K562 (cell line): ENCODE measurements around the gene NTRK3. TPM values are rescaled to one million over a fixed set of nuclear protein-coding genes. Genes with fewer than 3 reads are reported as not detected.

ENCODE experiments used
- ATAC-seq: fragments of 200-7000 bp; cut with Tn5 transposase; 3 replicates; pipeline ENCODE4 v1.9.1; 2020; ENCODE audit warnings: moderate library complexity
- BruUV-seq: library from RNA; stranded (reverse); fragments of 400-500 nt; replicated peaks from 2 replicates; lab custom pipeline; 2021; lab: Mats Ljungman, UMichigan
- CTCF ChIA-PET: fragments of 300-600 bp; formaldehyde crosslinking; extraction: SDS; loops from one replicate; lab custom pipeline; 2021; ENCODE audit warnings: low intra/inter-chr PET ratio; lab: Yijun Ruan, JAX
- POLR2A ChIA-PET: fragments of 300-600, 350-650 bp; sonication (Branson Sonifier 250); formaldehyde crosslinking; extraction: SDS; loops from one replicate; lab custom pipeline; 2021; ENCODE audit warnings: antibody characterized with exemption, inconsistent platforms; lab: Yijun Ruan, JAX
- DNase-seq, 4 experiments: peaks; one replicate each; pipeline versions ENCODE4 v3.0.0 to v3.0.0-alpha.2; 2011 to 2018; ENCODE audit warnings: low spot score in 3 of 4, mixed read lengths in 3 of 4; ENCODE audit errors: extremely low read depth in 1 of 4
- FAIRE-seq: peaks from 2 replicates; lab custom pipeline; 2011; peaks lifted over from hg19 to GRCh38; lab: Jason Lieb, UNC
- H2AFZ ChIP-seq: 2 replicates; pipeline ENCODE4 v1.6.0; 2011; ENCODE audit warnings: low read depth, low read length, control low read depth, inconsistent platforms
- H3K27ac ChIP-seq: fragments of 200-600 bp; 3 replicates; pipeline ENCODE4 v1.8.0; 2011; ENCODE audit warnings: low read depth, mild to moderate bottlenecking, control low read depth, inconsistent platforms, low read length, moderate library complexity, mixed read lengths; ENCODE audit errors: extremely low read depth
- H3K27me3 ChIP-seq, 2 experiments: fragments of 300-600 bp in 1 of 2; 2 replicates in 1 of 2; 3 replicates in 1 of 2; pipeline versions ENCODE4 v1.6.0 to v1.8.0; 2011; ENCODE audit warnings: inconsistent platforms in 2 of 2, low read length in 2 of 2, mild to moderate bottlenecking in 1 of 2, mixed read lengths in 1 of 2, moderate library complexity in 1 of 2; ENCODE audit not compliant: control insufficient read depth in 2 of 2, insufficient read depth in 2 of 2
- H3K36me3 ChIP-seq: fragments of 300-600 bp; 3 replicates; pipeline ENCODE4 v1.8.0; 2011; ENCODE audit warnings: mild to moderate bottlenecking, low read length, inconsistent platforms; ENCODE audit not compliant: control insufficient read depth, insufficient read depth
- H3K4me1 ChIP-seq, 2 experiments: fragments of 200-600 bp in 1 of 2; replicated peaks in 1 of 2; 2 replicates in 1 of 2; 3 replicates in 1 of 2; pipeline versions ENCODE4 v1.5.1 to v1.8.0; 2011; ENCODE audit warnings: inconsistent platforms in 2 of 2, low read length in 2 of 2, mild to moderate bottlenecking in 1 of 2, mixed read lengths in 1 of 2, moderate library complexity in 1 of 2; ENCODE audit not compliant: control insufficient read depth in 2 of 2, insufficient read depth in 2 of 2
- H3K4me2 ChIP-seq: 2 replicates; pipeline ENCODE4 v1.6.1; 2011; ENCODE audit warnings: low read length, control low read depth, inconsistent platforms, mixed read lengths; ENCODE audit not compliant: insufficient read depth
- H3K4me3 ChIP-seq: fragments of 200-600 bp; sonication (generic), shearing (Covaris generic); 2 replicates; pipeline ENCODE4 v1.5.1; 2016; ENCODE audit warnings: control low read depth, inconsistent platforms
- H3K79me2 ChIP-seq: fragments of 200-600 bp; 3 replicates; pipeline ENCODE4 v1.8.0; 2011; ENCODE audit warnings: low read length, inconsistent platforms; ENCODE audit not compliant: control insufficient read depth, insufficient read depth
- H3K9ac ChIP-seq, 2 experiments: 2 replicates each; pipeline versions ENCODE4 v1.6.0 to v1.6.1; 2011; ENCODE audit warnings: low read depth in 2 of 2, low read length in 2 of 2, control low read depth in 1 of 2, inconsistent platforms in 1 of 2, mild to moderate bottlenecking in 1 of 2, mixed read lengths in 1 of 2; ENCODE audit not compliant: insufficient read depth in 1 of 2
- H3K9me1 ChIP-seq: one replicate; pipeline ENCODE4 v1.6.0; 2011; ENCODE audit warnings: inconsistent platforms, mild to moderate bottlenecking, low read length, moderate library complexity; ENCODE audit not compliant: control insufficient read depth, insufficient read depth
- H3K9me3 ChIP-seq: replicated peaks from 2 replicates; pipeline ENCODE4 v1.5.1; 2011; ENCODE audit warnings: low read depth, low read length, inconsistent platforms; ENCODE audit not compliant: control insufficient read depth, insufficient read depth
- H4K20me1 ChIP-seq: replicated peaks from 2 replicates; pipeline ENCODE4 v1.6.1; 2011; ENCODE audit warnings: low read length, inconsistent platforms, mixed read lengths; ENCODE audit not compliant: control insufficient read depth, insufficient read depth
- ESRRB ChIP-seq: fragments of 250-450 bp; sonication (Bioruptor Pico); IDR thresholded peaks from 2 replicates; pipeline ENCODE4 v1.5.0; 2020; ENCODE audit warnings: mild to moderate bottlenecking, moderate library complexity, borderline replicate concordance
- FOXJ3 ChIP-seq: sonication (generic); formaldehyde crosslinking; IDR thresholded peaks from 2 replicates; pipeline ENCODE4 v1.4.0; 2020; ENCODE audit warnings: mild to moderate bottlenecking, missing genetic modification reagents
- ILK ChIP-seq: fragments of 450-650 bp; IDR thresholded peaks from 2 replicates; pipeline ENCODE4 v1.6.1; 2016; ENCODE audit warnings: missing genetic modification characterization, low read depth, mild to moderate bottlenecking, missing compliant biosample characterization, moderate library complexity, borderline replicate concordance
- MCM2 ChIP-seq: fragments of 450-650 bp; IDR thresholded peaks from 2 replicates; pipeline ENCODE4 v1.6.1; 2017; ENCODE audit warnings: low read depth, mild to moderate bottlenecking
- PCBP1 ChIP-seq: fragments of 200-400 bp; formaldehyde crosslinking; IDR thresholded peaks from 2 replicates; pipeline ENCODE4 v1.6.1; 2018; ENCODE audit warnings: mild to moderate bottlenecking, low read depth, low read length; ENCODE audit not compliant: poor library complexity, severe bottlenecking
- RAD51 ChIP-seq: fragments of 450-650 bp; IDR thresholded peaks from 2 replicates; pipeline ENCODE4 v1.7.1; 2016; ENCODE audit warnings: low read depth, mild to moderate bottlenecking, borderline replicate concordance
- TAF1 ChIP-seq: IDR thresholded peaks from 2 replicates; pipeline ENCODE4 v1.6.1; 2011; ENCODE audit warnings: mild to moderate bottlenecking, low read length, moderate library complexity; ENCODE audit not compliant: insufficient read depth, control insufficient read depth, severe bottlenecking; ENCODE audit errors: extremely low read depth
- ZKSCAN3 ChIP-seq: fragments of 250-450 bp; sonication (Bioruptor Pico); IDR thresholded peaks from 2 replicates; pipeline ENCODE4 v1.4.0; 2020
- WGBS: fragments of 100-300 bp; shearing (Covaris generic); methylation state at CpG from one replicate; pipeline ENCODE4 v1.1.6; 2016; ENCODE audit warnings: low coverage, mixed read lengths; ENCODE audit not compliant: insufficient coverage; ENCODE audit errors: missing lambda C conversion rate; 5-methylcytosine and 5-hydroxymethylcytosine counted together
- in situ Hi-C: fragments of 300-500 bp; cut with MboI; formaldehyde crosslinking; loops from 4 replicates; pipeline ENCODE4 v1.15.0; 2018; ENCODE audit warnings: inconsistent platforms, mixed read lengths
- intact Hi-C: fragments of 100-400 bp; cut with micrococcal nuclease; formaldehyde crosslinking; loops from 2 replicates; pipeline ENCODE4 v1.14.2; 2022
- polyA plus RNA-seq, 8 experiments: library from polyadenylated mRNA; depleted of rRNA in 4 of 8; stranded (reverse) in 5 of 8; unstranded in 3 of 8; fragments of >200 nt; fragmentation: Nextera tagmentation in 2 of 8; fragmentation: Illumina TruSeq in 1 of 8; extraction: Ambion mirVana in 2 of 8; extraction: Trizol in 1 of 8; gene quantifications; 2 replicates each; pipeline versions ENCODE4 v1.2.1 to v1.2.3, GENCODE V29; 2011 to 2014; ENCODE audit warnings: inconsistent platforms in 1 of 8, missing spikeins in 1 of 8
- total RNA-seq, 7 experiments: library from RNA; depleted of rRNA in 6 of 7; stranded (reverse); fragments of >200 nt in 6 of 7; fragmentation: Illumina TruSeq in 2 of 7; extraction: Trizol in 2 of 7; gene quantifications; 2 replicates each; pipeline versions ENCODE4 v1.2.1 to v1.2.3, GENCODE V29; 2011 to 2021; ENCODE audit warnings: low replicate concordance in 1 of 7
- TF ChIP-seq, protein P1 (sequence below): fragments of 250-450 bp; sonication (Bioruptor Pico); IDR thresholded peaks from 2 replicates; pipeline ENCODE4 v1.5.0; 2020; ENCODE audit warnings: mild to moderate bottlenecking, borderline replicate concordance
- TF ChIP-seq, protein P2 (sequence below): sonication (generic); formaldehyde crosslinking; IDR thresholded peaks from 2 replicates; pipeline ENCODE4 v1.4.0; 2020; ENCODE audit warnings: mild to moderate bottlenecking, missing genetic modification reagents
- TF ChIP-seq, protein P3 (sequence below): fragments of 250-450 bp; sonication (Bioruptor Pico); IDR thresholded peaks from 2 replicates; pipeline ENCODE4 v1.5.0; 2021; ENCODE audit warnings: mild to moderate bottlenecking, borderline replicate concordance

The NTRK3 gene
- total and polyA plus RNA-seq, 9 of the 15 experiments (the other 6 are each of a cell fraction or from before 2014, with no cell fraction given): 0.11 to 0.13 TPM; not detected in 7

DNA sequence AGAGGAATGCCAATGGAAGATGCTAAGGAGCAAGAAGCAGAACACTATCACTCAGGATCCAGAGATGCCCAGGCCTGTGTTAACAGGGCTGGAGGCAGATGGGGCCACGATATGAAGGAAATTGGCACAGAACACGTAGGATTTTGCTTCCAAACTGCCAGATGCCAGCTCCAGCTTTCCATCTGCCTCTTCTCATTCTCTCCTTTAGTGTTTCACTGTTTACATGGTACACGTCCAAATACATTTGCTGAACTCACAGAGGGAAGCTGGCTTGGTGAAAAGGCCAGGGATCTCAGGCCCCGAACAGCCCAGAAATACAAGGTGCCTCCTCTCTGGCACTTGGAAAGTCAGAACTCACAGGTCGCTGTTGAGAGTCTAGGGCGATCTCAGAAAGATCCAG is 187.0 kb downstream of the NTRK3 start:
- no peak for TF ChIP-seq FOXJ3 (CRISPR knock-in tag)
- TF ChIP-seq, protein P1, sequence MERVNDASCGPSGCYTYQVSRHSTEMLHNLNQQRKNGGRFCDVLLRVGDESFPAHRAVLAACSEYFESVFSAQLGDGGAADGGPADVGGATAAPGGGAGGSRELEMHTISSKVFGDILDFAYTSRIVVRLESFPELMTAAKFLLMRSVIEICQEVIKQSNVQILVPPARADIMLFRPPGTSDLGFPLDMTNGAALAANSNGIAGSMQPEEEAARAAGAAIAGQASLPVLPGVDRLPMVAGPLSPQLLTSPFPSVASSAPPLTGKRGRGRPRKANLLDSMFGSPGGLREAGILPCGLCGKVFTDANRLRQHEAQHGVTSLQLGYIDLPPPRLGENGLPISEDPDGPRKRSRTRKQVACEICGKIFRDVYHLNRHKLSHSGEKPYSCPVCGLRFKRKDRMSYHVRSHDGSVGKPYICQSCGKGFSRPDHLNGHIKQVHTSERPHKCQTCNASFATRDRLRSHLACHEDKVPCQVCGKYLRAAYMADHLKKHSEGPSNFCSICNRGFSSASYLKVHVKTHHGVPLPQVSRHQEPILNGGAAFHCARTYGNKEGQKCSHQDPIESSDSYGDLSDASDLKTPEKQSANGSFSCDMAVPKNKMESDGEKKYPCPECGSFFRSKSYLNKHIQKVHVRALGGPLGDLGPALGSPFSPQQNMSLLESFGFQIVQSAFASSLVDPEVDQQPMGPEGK (CRISPR knock-in tag): no peak
- no peak for TF ChIP-seq TAF1
- TF ChIP-seq PCBP1: no peak
- no peak for TF ChIP-seq ZKSCAN3
- TF ChIP-seq, protein P2, sequence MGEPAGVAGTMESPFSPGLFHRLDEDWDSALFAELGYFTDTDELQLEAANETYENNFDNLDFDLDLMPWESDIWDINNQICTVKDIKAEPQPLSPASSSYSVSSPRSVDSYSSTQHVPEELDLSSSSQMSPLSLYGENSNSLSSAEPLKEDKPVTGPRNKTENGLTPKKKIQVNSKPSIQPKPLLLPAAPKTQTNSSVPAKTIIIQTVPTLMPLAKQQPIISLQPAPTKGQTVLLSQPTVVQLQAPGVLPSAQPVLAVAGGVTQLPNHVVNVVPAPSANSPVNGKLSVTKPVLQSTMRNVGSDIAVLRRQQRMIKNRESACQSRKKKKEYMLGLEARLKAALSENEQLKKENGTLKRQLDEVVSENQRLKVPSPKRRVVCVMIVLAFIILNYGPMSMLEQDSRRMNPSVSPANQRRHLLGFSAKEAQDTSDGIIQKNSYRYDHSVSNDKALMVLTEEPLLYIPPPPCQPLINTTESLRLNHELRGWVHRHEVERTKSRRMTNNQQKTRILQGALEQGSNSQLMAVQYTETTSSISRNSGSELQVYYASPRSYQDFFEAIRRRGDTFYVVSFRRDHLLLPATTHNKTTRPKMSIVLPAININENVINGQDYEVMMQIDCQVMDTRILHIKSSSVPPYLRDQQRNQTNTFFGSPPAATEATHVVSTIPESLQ: no peak
- TF ChIP-seq, protein P3, sequence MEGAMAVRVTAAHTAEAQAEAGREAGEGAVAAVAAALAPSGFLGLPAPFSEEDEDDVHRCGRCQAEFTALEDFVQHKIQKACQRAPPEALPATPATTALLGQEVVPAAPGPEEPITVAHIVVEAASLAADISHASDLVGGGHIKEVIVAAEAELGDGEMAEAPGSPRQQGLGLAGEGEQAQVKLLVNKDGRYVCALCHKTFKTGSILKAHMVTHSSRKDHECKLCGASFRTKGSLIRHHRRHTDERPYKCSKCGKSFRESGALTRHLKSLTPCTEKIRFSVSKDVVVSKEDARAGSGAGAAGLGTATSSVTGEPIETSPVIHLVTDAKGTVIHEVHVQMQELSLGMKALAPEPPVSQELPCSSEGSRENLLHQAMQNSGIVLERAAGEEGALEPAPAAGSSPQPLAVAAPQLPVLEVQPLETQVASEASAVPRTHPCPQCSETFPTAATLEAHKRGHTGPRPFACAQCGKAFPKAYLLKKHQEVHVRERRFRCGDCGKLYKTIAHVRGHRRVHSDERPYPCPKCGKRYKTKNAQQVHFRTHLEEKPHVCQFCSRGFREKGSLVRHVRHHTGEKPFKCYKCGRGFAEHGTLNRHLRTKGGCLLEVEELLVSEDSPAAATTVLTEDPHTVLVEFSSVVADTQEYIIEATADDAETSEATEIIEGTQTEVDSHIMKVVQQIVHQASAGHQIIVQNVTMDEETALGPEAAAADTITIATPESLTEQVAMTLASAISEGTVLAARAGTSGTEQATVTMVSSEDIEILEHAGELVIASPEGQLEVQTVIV: no peak
- TF ChIP-seq ESRRB (CRISPR knock-in tag): no peak
- no peak for TF ChIP-seq MCM2
- TF ChIP-seq ILK (tag): no peak
- TF ChIP-seq RAD51: no peak
- Histone ChIP-seq H3K36me3 (no peaks in the 10 kb centered on the region), H3K4me1 (no peaks in the 10 kb centered on the region), H3K79me2 (no peaks in the 10 kb centered on the region), H3K27ac (no peak overlapping the region), H2AFZ (no peak overlapping the region), H3K4me2 (no peak overlapping the region), H3K9ac (no peak overlapping the region), H3K9me3 (no peaks in the 10 kb centered on the region), H3K4me3 (no peak overlapping the region), H3K27me3 (0 out of 5 replicates have a peak, but pooled peaks cover 0 to 4% of the 10 kb centered on the region in 2 experiments), H3K9me1 (no peaks in the 10 kb centered on the region), H4K20me1 (no peaks in the 10 kb centered on the region)
- ATAC-seq: no peak
- ChIA-PET CTCF (no interaction called here), POLR2A (no interaction called here)
- WGBS: 0% methylated on average over 6 of the region's 6 CpGs
- intact Hi-C loops: no loop called here
- FAIRE-seq: no peak
- no peak for DNase-seq
- no TSS peak for BruUV-seq
- in situ Hi-C loops: no loop called here
